Epithelial cell of prostate (primary cell): ENCODE measurements around the gene RELA.

ENCODE experiments used
- DNase-seq: peaks from one replicate; pipeline ENCODE4 v3.0.0-alpha.2; 2011; ENCODE audit warnings: low read depth, low spot score
- H3K27ac ChIP-seq: fragments of 450-650 bp; 2 replicates; pipeline ENCODE4 v1.5.1; 2017; ENCODE audit warnings: mild to moderate bottlenecking

RELA gene

DNA sequence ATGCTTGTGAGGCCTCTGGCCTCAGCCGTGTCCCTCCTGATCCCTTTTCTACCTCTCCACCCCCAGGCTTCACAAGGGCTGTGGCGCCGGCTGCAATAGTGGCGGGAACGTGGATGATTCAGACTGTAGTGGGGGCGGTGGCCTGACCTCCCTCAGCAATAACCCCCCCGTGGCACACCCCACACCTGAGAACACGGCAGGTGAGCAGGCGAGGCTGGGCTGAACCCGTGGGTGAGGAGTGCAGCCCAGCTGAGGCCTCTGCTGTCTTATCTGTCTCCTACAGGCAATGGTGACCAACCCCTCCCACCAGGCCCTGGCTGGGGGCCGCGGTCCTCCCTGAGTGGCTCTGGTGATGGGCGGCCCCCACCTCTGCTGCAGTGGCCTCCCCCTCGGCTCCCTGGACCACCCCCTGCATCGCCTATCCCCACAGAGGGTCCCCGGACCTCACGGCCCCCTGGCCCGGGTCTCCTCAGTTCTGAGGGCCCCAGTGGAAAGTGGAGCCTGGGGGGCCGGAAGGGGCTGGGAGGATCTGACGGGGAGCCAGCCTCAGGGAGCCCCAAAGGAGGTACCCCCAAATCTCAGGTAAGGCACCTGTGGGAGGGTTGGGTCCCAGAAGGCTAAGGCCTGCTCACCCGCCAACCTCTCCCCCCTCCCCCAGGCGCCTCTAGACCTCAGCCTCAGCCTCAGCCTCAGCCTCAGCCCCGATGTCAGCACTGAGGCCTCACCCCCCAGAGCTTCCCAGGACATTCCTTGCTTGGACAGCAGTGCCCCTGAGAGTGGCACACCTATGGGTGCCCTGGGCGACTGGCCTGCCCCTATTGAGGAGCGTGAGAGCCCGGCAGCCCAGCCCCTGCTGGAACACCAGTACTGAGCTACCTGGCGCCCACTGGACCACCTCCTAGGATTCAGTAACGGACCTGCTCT is 26.3 kb downstream of the RELA start:
- H3K27ac ChIP-seq, result no peak overlapping the region
- no peak for DNase-seq

DNA sequence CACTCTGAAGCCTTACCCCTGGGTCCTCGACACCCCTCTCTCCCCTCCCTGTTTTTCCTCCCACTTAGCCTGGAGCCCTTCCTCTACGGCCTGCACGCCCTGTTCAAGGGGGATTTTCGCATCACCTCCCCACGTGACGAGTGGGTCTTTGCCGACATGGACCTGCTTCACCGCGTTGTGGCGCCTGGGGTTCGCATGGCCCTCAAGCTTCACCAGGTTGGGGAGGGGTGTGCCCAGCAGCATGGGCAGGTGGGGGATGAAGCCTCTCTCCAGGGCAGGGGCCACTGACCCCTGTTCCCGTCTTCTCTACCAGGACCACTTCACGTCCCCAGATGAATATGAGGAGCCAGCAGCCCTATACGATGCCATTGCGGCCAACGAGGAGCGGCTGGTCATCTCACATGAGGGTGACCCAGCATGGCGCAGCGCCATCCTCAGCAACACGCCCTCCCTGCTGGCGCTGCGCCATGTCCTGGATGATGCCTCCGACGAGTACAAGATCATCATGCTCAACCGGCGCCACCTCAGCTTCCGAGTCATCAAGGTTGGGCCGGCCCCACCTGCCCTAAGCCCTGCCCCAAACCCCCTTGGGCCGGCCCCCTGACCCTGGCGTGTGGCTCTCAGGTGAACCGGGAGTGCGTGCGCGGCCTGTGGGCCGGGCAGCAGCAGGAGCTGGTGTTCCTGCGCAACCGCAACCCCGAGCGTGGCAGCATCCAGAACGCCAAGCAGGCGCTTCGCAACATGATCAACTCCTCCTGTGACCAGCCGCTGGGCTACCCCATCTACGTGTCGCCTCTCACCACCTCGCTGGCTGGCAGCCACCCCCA is 27.6 kb downstream of the RELA start:
- no peak overlapping the region for H3K27ac ChIP-seq
- no peak for DNase-seq

DNA sequence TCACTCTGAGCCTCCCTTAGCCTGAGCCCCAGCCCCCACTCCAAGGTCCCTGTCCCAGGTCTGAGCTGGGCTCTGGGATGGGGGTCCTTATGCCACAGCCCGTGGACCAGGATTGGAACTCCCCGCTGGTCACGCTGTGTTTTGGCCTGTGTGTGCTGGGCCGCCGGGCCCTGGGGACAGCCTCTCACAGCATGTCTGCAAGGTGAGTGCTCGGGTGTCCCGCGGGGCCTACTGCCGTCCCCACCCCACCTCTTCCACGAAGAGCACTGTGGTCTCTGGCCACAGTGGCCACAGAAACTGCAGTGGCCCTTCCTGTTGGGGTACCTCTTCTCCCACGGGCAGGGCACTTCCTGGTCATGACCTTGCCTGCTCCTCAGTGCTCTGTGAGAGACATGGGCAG is 28.3 kb downstream of the RELA start:
- no peak for DNase-seq
- no peak overlapping the region for H3K27ac ChIP-seq

DNA sequence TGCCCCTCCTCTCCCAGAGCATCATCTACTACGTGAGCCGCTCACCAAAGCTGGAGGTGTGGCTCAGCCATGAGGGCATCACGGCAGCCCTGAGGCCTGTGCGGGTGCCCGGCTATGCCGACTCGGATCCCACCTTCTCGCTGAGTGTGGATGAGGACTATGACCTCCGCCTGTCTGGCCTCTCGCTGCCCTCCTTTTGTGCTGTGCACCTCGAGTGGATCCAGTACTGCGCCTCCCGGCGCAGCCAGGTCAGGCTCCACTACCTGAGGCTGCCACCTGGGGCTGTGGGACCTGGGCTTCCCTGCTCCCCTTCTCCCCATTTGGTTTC is 28.6 kb downstream of the RELA start:
- H3K27ac ChIP-seq, result no peak overlapping the region
- no peak for DNase-seq

DNA sequence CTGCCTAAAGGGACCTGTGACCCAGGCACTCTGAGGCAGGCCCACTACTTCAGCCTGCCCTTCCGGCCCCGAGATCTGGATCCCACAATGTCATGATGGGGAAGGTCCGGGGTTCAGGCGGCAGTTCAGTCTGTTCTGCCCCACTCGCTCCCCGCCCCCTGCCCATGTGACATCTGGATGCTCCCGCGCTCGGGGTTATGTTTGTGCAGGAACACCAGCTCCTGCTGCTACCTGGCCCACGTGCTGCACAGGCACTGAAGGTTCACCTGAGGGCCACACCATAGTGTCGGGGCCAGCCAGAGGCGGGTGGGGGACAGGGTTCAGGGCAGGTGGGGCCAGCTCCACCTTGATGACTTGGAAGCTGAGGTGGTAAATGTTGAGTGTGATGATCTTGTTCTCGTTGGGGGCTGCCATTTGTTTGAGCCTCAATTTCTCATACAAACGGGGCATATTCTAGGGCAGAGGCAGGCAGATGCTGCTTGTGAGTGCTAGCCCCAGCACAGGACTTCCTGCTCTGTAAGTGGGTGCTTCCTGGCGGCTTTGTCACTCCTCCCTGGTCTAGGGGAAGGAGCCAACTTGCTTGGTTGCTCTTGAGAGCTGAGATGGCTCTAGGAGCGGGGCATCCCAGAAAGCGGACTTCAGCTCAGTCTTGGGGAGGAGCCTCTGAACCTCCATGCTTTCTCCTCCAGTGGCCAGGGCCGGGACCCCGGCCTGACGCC is 29.2 kb downstream of the RELA start:
- no peak overlapping the region for H3K27ac ChIP-seq
- no peak for DNase-seq

DNA sequence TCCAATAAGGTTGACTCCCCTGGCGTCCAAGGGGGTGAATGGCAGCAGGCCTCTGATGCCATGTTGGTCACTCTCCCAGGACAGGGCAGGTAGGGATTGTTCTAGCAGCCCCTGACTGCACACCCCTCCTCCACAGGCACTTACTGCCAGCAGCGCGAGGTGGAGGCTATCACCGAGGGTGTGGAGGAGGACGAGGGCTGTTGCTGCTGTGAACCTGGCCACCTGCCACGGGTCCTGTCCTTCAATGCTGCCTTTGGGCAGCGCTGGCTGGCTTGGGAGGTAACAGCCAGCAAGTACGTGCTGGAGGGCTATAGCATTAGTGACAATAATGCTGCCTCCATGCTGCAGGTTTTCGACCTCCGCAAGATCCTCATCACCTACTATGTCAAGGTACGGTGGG is 32.5 kb downstream of the RELA start:
- DNase-seq, result no peak
- no peak overlapping the region for H3K27ac ChIP-seq

DNA sequence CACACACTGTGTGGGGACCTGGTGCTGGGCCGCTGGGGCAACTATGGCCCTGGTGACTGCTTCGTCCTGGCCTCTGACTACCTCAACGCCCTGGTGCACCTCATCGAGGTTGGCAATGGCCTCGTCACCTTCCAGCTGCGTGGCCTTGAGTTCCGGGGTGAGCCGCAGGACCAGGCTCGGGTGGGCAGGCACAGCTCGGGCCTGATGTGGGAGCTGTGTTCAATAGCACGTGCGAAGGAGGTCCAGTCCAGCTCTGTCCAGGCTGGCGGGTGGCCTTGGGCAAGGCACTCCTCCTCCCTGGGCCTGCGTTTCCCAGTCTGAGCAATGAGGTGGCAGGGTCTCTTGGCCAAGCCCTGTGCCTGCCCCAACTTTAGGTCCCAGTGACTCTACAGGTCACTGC is 33.1 kb downstream of the RELA start:
- H3K27ac ChIP-seq, result no peak overlapping the region
- DNase-seq, result no peak

DNA sequence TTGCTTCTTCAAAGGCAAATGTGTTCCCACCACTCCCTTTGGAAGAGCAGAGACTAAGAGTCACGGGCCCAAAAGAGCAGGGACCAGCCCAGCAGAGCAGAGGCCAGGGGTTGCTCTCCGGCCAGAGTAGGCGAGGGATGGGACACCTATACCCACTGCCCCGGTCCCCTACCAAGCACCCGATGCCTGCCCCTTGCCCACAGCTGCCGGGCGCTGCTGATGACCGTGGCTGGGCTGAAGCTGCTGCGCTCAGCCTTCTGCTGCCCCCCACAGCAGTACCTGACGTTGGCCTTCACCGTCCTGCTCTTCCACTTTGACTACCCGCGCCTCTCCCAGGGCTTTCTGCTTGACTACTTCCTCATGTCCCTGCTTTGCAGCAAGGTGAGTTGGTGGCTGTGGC is 35.5 kb downstream of the RELA start:
- DNase-seq, result no peak
- no peak overlapping the region for H3K27ac ChIP-seq

DNA sequence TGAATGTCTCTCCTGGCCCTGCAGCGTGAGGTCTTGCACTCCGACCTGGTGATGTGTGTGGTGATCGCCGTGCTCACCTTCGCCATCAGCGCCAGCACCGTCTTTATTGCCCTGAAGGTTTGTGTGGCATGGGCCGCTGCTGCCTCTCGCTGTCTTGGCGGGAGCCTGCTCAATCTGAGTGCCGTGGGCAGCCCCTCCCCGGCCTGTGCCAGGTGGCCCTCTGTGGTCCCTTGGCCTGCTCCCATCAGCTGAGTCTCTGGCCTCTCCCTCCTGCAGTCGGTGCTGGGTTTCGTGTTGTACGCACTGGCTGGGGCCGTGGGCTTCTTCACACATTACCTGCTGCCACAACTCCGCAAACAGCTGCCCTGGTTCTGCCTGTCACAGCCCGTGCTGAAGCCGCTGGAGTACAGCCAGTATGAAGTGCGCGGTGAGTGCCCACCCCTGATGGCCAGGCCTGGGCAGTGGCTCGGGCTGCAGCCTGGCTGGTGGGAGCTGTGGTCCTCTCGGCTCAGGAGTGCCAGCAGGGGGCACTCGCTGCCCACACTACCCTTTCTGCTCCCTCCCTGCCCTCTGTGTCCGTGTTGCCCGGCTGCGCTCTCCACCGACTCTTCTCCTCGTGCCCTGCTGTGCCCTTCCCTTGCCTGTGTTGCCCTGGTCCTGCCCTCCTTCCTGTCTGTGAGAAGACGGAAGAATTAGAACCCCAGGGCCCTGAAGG is 36.9 kb downstream of the RELA start:
- DNase-seq, result no peak
- no peak overlapping the region for H3K27ac ChIP-seq

DNA sequence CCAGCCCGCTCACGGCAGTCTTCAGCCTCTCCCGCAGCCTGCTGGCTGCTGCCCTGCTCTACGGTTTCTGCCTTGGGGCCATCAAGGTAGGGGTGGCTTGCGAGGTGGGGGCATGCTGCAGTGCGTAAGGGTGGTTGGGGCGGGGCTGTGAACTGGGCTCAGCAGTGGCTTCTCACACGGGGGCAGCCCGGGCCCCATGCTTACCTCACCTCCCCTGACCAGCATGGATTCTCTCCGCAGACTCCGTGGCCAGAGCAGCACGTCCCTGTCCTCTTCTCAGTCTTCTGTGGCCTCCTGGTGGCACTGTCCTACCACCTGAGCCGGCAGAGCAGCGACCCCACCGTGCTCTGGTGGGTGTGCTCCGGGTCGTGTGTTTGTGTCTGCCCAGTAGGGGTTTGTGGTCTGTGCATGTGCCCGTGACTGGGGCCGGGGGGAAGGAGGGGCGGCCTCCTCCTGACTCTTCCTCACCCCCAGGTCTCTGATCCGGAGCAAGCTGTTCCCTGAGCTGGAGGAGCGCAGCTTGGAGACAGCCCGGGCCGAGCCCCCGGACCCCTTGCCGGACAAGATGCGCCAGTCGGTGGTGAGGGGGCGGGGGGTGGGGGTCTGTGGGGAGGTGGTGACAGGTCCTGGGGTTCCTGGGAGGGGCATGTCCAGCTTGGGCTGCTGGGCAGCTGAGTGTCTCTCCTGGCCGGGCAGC is 37.6 kb downstream of the RELA start:
- no peak for DNase-seq
- no peak overlapping the region for H3K27ac ChIP-seq

DNA sequence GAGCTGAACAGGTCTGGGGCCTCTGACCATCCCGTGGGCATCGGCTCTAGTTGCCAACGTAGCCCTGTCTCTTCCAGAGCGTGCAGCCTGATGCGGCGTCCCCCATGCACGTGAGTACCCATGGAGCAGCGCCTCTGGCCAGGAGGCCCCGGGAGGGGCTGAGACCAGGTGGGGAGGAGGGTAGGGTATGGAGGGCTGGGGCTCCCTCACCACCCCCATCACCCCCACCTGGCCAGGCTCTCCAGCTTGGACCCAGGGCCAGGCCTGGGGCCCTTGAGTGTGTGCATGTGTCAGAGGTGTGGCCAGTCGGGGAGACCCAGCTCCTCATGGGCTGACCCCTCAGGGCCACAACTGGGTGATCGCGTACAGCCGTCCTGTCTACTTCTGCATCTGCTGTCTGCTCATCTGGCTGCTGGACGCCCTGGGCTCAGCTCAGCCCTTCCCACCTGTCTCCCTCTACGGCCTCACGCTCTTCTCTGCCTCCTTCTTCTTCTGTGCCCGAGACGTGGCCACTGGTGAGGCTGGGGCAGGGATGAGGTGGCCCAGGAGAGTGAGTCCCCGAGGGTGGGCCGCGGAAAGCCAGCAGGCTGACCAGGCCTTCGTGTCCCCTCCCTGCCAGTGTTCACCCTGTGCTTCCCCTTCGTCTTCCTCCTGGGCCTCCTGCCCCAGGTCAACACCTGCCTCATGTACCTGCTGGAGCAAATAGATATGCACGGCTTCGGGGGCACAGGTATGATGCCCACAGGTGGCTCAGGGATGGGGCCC is 38.7 kb downstream of the RELA start:
- no peak overlapping the region for H3K27ac ChIP-seq
- no peak for DNase-seq

DNA sequence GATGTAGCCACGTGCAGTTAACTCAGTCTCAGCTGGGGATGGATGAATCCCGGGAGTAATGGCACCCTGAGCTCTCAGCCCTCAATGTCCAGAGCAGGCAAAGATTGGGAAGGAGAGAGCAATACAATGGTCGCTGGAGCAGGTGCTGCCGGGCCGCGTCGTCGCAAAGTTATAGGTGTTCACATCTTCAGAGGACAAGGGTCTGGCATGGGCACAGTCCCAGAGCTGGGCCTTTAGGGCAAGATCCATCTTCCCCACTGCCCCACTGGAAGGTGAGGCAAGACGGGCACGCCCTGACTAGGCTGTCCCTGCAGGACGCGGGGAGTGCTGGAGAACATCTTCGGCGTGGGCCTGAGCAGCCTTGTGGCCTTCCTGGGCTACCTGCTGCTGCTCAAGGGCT is 39.5 kb downstream of the RELA start:
- no peak overlapping the region for H3K27ac ChIP-seq
- DNase-seq, result no peak

DNA sequence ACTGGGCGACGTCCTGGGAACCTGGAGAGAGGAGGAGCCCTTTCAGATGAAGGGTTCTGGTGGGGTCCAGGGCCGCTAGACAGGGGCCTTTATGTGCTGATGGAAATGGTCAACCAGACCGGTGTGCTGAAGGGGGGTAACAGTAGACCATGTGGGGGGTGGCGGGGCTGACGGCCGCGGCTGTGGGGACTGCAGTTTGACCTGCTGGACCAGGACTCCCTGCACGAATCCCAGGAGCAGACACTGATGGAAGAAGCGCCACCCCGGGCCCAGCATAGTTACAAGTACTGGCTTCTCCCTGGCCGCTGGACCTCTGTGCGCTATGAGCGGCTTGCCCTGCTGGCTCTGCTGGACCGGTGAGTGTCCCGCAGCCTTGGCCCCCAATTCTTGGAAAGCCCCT is 40.7 kb downstream of the RELA start:
- H3K27ac ChIP-seq, result no peak overlapping the region

DNA sequence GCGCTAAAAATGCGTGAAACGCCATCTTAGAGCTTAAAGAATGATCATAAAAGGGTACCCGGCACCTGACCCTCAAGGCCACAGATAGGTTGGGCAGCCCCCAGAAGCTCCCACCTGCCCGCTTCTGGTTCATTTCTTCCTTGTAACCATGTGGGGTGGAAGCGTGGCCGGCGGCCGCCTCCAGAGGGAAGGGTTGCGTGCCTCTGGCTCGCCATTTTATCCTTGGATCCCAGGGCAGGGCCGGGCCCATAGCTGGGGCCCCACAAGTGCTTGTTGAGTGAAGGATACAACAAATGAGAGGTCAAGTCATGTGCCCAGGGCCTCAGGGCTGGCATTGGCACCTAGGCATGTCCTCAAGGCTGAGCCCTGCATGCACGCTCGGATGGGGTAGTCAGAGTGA is 41.3 kb downstream of the RELA start:
- no peak overlapping the region for H3K27ac ChIP-seq
- DNase-seq, result no peak

More for the DNA sequence above, 40.7 kb downstream of the RELA start:
- no peak for DNase-seq

DNA sequence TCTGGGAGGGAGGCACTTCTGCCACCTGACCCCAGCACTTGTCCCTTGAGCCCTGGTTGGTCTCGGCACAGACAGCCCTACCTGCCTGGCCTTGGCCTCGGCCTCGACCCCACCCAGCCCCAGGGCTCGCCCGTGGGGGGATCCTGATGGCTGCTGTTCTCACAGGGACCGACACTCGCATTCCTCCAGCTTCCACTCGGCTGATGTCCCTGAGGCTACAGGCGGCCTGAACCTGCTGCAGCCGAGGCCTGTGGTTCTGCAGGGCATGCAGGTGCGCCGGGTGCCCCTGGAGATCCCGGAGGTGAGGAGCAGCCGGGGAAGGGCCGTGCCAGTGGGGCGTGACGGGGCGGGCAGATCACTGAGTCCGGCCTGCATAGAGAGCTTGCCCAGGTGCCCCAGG is 42.0 kb downstream of the RELA start:
- DNase-seq, result no peak
- no peak overlapping the region for H3K27ac ChIP-seq

DNA sequence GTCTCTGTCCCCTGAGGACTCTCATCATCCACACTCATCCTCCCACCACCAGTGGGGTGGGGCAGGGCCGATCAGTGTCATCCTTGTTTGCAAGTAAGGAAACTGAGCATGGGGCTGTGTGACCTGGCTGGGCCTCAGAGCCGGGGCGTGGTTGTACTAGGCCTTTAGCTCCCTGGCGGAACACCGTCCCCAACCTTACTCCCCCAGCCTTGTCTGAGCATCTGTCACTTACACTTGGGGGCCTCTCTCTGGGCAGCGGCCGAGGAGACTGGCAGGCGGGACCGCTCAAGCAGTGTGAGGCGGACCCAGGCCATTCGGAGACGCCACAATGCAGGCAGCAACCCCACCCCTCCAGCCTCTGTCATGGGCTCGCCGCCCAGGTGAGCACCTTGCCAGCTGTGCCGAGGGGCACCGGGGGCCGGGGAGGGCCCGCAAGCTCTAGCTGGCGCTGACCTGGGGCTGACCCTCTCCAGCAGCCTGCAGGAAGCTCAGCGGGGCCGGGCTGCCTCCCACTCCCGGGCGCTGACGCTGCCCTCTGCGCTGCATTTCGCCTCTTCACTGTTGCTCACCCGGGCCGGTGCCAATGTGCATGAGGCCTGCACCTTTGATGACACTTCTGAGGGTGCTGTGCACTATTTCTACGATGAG is 43.3 kb downstream of the RELA start:
- no peak overlapping the region for H3K27ac ChIP-seq
- no peak for DNase-seq

DNA sequence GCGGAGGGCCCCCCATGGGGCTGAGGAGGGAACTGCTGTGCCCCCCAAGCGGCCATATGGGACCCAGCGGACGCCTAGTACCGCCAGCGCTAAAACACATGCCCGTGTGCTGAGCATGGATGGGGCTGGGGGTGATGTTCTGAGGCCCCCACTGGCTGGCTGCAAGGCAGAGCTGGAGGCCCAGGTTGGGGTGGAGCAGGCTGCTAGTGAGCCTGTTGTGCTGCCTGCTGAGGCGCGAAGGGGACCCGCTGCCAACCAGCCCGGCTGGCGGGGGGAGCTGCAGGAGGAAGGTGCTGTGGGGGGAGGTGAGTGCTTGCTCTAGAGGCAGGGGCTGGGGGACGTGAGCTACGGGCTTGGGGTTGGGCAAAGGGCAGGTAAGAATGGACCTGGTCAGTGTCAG is 44.0 kb downstream of the RELA start:
- no peak for DNase-seq
- H3K27ac ChIP-seq, result no peak overlapping the region

DNA sequence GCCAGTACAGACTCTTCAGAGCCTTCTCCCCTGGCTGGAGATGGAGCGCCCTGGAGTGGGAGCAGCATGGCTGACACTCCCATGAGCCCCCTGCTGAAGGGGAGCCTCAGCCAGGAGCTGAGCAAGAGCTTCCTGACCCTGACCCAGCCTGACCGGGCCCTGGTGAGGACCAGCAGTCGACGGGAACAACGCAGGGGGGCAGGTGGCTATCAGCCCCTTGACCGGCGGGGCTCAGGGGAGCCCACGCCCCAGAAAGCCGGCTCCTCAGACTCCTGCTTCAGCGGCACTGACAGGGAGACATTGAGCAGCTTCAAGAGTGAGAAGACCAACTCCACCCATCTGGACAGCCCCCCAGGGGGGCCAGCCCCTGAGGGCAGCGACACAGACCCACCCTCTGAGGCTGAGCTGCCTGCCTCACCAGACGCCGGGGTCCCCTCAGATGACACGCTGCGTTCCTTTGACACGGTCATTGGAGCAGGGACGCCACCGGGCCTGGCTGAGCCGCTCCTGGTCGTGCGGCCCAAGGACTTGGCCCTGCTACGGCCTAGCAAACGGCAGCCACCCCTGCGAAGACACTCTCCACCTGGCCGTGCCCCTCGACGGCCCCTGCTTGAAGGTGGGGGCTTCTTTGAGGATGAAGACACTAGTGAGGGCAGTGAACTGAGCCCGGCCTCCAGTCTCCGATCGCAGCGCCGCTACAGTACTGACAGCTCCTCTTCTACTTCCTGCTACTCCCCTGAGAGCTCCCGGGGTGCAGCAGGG is 44.5 kb downstream of the RELA start:
- no peak overlapping the region for H3K27ac ChIP-seq
- DNase-seq, result no peak
